HL-60 (cell line): ENCODE data around the gene NME3.

Experiments used
- CTCF ChIP-seq: IDR thresholded peaks from one replicate; pipeline ENCODE4 v1.5.1; 2011; ENCODE audit warnings: low read length, control low read depth, inconsistent platforms; ENCODE audit not compliant: insufficient read depth
- GABPA ChIP-seq: IDR thresholded peaks from 2 replicates; pipeline ENCODE4 v1.6.1; 2012; ENCODE audit warnings: low read depth
- POLR2AphosphoS5 ChIP-seq: IDR thresholded peaks from 2 replicates; pipeline ENCODE4 v1.6.1; 2012; ENCODE audit warnings: low read depth
- REST ChIP-seq: IDR thresholded peaks from 2 replicates; pipeline ENCODE4 v1.6.1; 2012; ENCODE audit warnings: low read depth; ENCODE audit not compliant: insufficient replicate concordance
- SPI1 ChIP-seq: IDR thresholded peaks from 2 replicates; pipeline ENCODE4 v1.6.1; 2012; ENCODE audit warnings: low read depth, mild to moderate bottlenecking, borderline replicate concordance

- TF ChIP-seq CTCF (no peak), GABPA (no peak), REST (no peak), POLR2AphosphoS5 (no peak), SPI1 (no peak)
Measured at GRCh38 chr16:1766701-1767100, 4.6 kb downstream of the NME3 start.
